Keratinocyte (primary cell): Measurements from ENCODE around the gene ABHD18.

ENCODE experiments used
- CTCF ChIP-seq, 3 experiments: IDR thresholded peaks in 1 of 3; conservative IDR thresholded peaks in 1 of 3; optimal IDR thresholded peaks in 1 of 3; 2 replicates in 2 of 3; 3 replicates in 1 of 3; pipeline versions ENCODE3 to v1.5.1; 2011; ENCODE audit warnings: low read length in 3 of 3, mild to moderate bottlenecking in 3 of 3, moderate library complexity in 2 of 3, control low read depth in 1 of 3, inconsistent platforms in 1 of 3; ENCODE audit not compliant: insufficient read depth in 2 of 3; ENCODE audit errors: extremely low read depth in 1 of 3
- EZH2 ChIP-seq: IDR thresholded peaks from one replicate; pipeline ENCODE4 v1.6.1; 2012; ENCODE audit warnings: inconsistent platforms, mild to moderate bottlenecking, low read length, moderate library complexity

- TF ChIP-seq EZH2 (no peak), CTCF (optimal IDR thresholded peaks at IDR 0.05 in 1 of 3, IDR thresholded peaks at IDR 0.05 in 1 of 3, conservative IDR thresholded peaks at IDR 0.05 in 1 of 3; ENCODE audit: extremely low read depth in 1 of 3, insufficient read depth in 2 of 3, low read length in 3 of 3) (no peak)
Measured at GRCh38 chr4:128006592-128006991, 41.4 kb downstream of the ABHD18 start.
